Heart left ventricle (tissue), 16 donors: ENCODE measurements around the gene ZFP36L1. TPM values are rescaled to one million over a fixed set of nuclear protein-coding genes. Genes with fewer than 3 reads are reported as not detected.

ENCODE experiments used
- ATAC-seq, 4 donors: fragments of 200-7000 bp; cut with Tn5 transposase; one replicate each; pipeline ENCODE4 v1.9.1; 2020 to 2022; ENCODE audit warnings: moderate library complexity in 4 of 4, mild to moderate bottlenecking in 3 of 4, moderate number of reproducible peaks in 1 of 4
- DNase-seq, 5 donors: peaks; one replicate each; pipeline ENCODE4 v3.0.0-alpha.2; 2020
- H3K27ac ChIP-seq, 12 donors: fragments of 200-600 bp; sonication (generic) in 4 of 12; one replicate each; pipeline versions ENCODE4 v1.5.0 to v1.8.0; 2016 to 2022; ENCODE audit warnings: mild to moderate bottlenecking in 2 of 12
- H3K27me3 ChIP-seq, 9 donors: fragments of 200-600 bp; sonication (generic) in 2 of 9; one replicate each; pipeline versions ENCODE4 v1.5.1 to v1.8.0; 2016 to 2022; ENCODE audit warnings: mild to moderate bottlenecking in 3 of 9
- H3K36me3 ChIP-seq, 9 donors: fragments of 200-600 bp; sonication (generic) in 2 of 9; one replicate each; pipeline versions ENCODE4 v1.5.0 to v1.8.0; 2018 to 2022; ENCODE audit warnings: mild to moderate bottlenecking in 2 of 9
- H3K4me1 ChIP-seq, 12 donors: fragments of 200-600 bp; sonication (generic) in 4 of 12; one replicate each; pipeline versions ENCODE4 v1.5.0 to v1.8.0; 2016 to 2022; ENCODE audit warnings: mild to moderate bottlenecking in 3 of 12
- H3K4me3 ChIP-seq, 12 donors: fragments of 200-600 bp; sonication (generic) in 4 of 12; one replicate each; pipeline versions ENCODE4 v1.5.0 to v1.8.0; 2017 to 2022; ENCODE audit warnings: mild to moderate bottlenecking in 9 of 12, moderate library complexity in 4 of 12
- H3K9me3 ChIP-seq, 12 donors: fragments of 200-600 bp; sonication (generic) in 4 of 12; one replicate each; pipeline versions ENCODE4 v1.5.0 to v1.8.0; 2016 to 2022; ENCODE audit warnings: mild to moderate bottlenecking in 1 of 12
- CTCF ChIP-seq, 12 donors: fragments of 200-600 bp; sonication (generic) in 4 of 12; IDR thresholded peaks; one replicate each; pipeline versions ENCODE4 v1.5.0 to v1.8.0; 2018 to 2022; ENCODE audit warnings: antibody characterized with exemption in 12 of 12, mild to moderate bottlenecking in 5 of 12
- POLR2A ChIP-seq, 2 donors: fragments of 450-650 bp; IDR thresholded peaks; one replicate each; pipeline ENCODE4 v1.6.1; 2017; ENCODE audit warnings: antibody characterized with exemption in 2 of 2, mild to moderate bottlenecking in 2 of 2, moderate library complexity in 2 of 2
- WGBS, 4 donors: extraction: QIAGEN DNeasy Blood & Tissue Kit in 2 of 4; methylation state at CpG; one replicate each; pipeline versions ENCODE4 v1.1.5 to v1.1.7; 2013 to 2018; 5-methylcytosine and 5-hydroxymethylcytosine counted together
- intact Hi-C, 10 donors: fragments of 100-400 bp; cut with DNase I; formaldehyde crosslinking; loops; one replicate each; pipeline versions ENCODE4 v1.11.1 to v1.14.2; 2022
- polyA plus RNA-seq, 2 donors: library from polyadenylated mRNA; stranded (reverse); fragments of 200-250 nt; gene quantifications; one replicate each; pipeline ENCODE4 v1.2.3, GENCODE V29; 2013
- total RNA-seq, 9 donors: library from RNA; depleted of rRNA in 2 of 9; stranded (reverse); fragments of >200 nt in 2 of 9; fragmentation: NEBNext Ultra II Directional in 3 of 9; extraction: Animal tissue kit (Norgen Biotek cat#: 25700) in 3 of 9; gene quantifications; one replicate each; pipeline versions ENCODE4 v1.1.0 to v1.2.4, GENCODE V29; 2016 to 2023
- donor health status: ischemic (EF 13 %, LVEDD 7.1; RV severe dilation, severe dysfunction).
- donor health status: healthy with polysubstance abuse.
- donor health status: DM: no; HTN: yes; CAD: no.
- donor health status: DM: no; HTN: no; CAD: no.
- donor health status: ischemic (EF 25% LVEDD 6.9; RV normal size, moderate dysfunction).
- donor health status: ischemic (EF 25% LVEDD 5.7; RV mildly dilated, moderate dysfunction).
- donor health status: healthy.
- donor health status: DM: yes; HTN: yes; CAD: no.
- donor health status: ischemic (EF 35%, LVEDD 5.7; RV mildly dilated, moderate dysfunction).
- donor health status: nonischemic (EF 11% LVEDD 7.7; RV severe dilation, severe dysfunction).
- donor health status: DM: yes; HTN: yes; CAD: no.
- donor health status: PGD.
- donor health status: ischemic (EF 29% LVEDD 5.4; RV normal size, mild dysfunction).
- donor health status: nonischemic (EF 23%, LVEDD 6.1; RV moderate dilation, normal function).

The ZFP36L1 gene
- total and polyA plus RNA-seq, 11 donors: 21.2 to 183 (median 68.9) TPM

- H3K27ac ChIP-seq: peak overlapping the region; percentile 22 to 91 (median 72)
- peaks cover 5 to 59% (median 33%) of the 10 kb centered on the region in 12 donors for H3K4me1 ChIP-seq
- intact Hi-C loops: no loop called here
- ATAC-seq (peak; percentile 77 to 92 (median 91)), DNase-seq (peak; percentile 86 to 90 (median 87))
- TF ChIP-seq CTCF (IDR thresholded peaks at IDR 0.05) (peak in 2 of 12 donors; percentile 5 to 17), POLR2A (IDR thresholded peaks at IDR 0.05) (no peak)
- no peaks in the 10 kb centered on the region for H3K36me3 ChIP-seq
- H3K4me3 ChIP-seq: no peak overlapping the region
- WGBS, 4 donors: 20 to 25% (median 23%) methylated on average over 11 of the region's 11 CpGs
- no peaks in the 10 kb centered on the region for H3K27me3 ChIP-seq
- no peaks in the 10 kb centered on the region for H3K9me3 ChIP-seq
These were observed 29.7 kb downstream of the ZFP36L1 start for GRCh38 chr14:68762953-68763764.

- intact Hi-C loops: no loop called here
These were observed 31.5 kb downstream of the ZFP36L1 start for GRCh38 chr14:68761391-68761790.

GRCh38 chr14:68760761-68761160 lies 32.1 kb downstream of the ZFP36L1 start:
- no peak for ATAC-seq
- Histone ChIP-seq H3K4me3 (no peak overlapping the region), H3K36me3 (no peaks in the 10 kb centered on the region), H3K4me1 (peaks cover 5 to 82% (median 47%) of the 10 kb centered on the region in 12 donors), H3K27me3 (no peaks in the 10 kb centered on the region), H3K9me3 (no peaks in the 10 kb centered on the region), H3K27ac (peak overlapping the region in 1 of 12 donors; percentile 7)
- DNase-seq: no peak
- intact Hi-C loops: no loop called here
- 78 to 88% (median 82%) methylated on average over 2 of the region's 2 CpGs for WGBS, 4 donors
- TF ChIP-seq CTCF (IDR thresholded peaks at IDR 0.05) (no peak), POLR2A (IDR thresholded peaks at IDR 0.05) (no peak)

More at GRCh38 chr14:68761391-68761790, 31.5 kb downstream of the ZFP36L1 start:
- no peaks in the 10 kb centered on the region for H3K27me3 ChIP-seq
- no peaks in the 10 kb centered on the region for H3K36me3 ChIP-seq
- peak in 1 of 5 donors; percentile 8 for DNase-seq
- peaks cover 5 to 76% (median 47%) of the 10 kb centered on the region in 12 donors for H3K4me1 ChIP-seq
- no peak for ATAC-seq
- no peaks in the 10 kb centered on the region for H3K9me3 ChIP-seq
- no peak overlapping the region for H3K4me3 ChIP-seq
- TF ChIP-seq POLR2A (IDR thresholded peaks at IDR 0.05) (no peak), CTCF (IDR thresholded peaks at IDR 0.05) (no peak)
- peak overlapping the region in 3 of 12 donors; percentile 36 to 68 (median 37) for H3K27ac ChIP-seq
- WGBS, 4 donors: 89 to 100% (median 97%) methylated on average over 1 of the region's 1 CpG

- Histone ChIP-seq H3K27ac (peak overlapping the region in 2 of 12 donors; percentile 29 to 42), H3K4me1 (peaks cover 5 to 82% (median 47%) of the 10 kb centered on the region in 12 donors), H3K36me3 (no peaks in the 10 kb centered on the region), H3K27me3 (no peaks in the 10 kb centered on the region), H3K9me3 (no peaks in the 10 kb centered on the region), H3K4me3 (no peak overlapping the region)
- no peak for ATAC-seq
- 74 to 92% (median 86%) methylated on average over 5 of the region's 5 CpGs for WGBS, 4 donors
- intact Hi-C loops: no loop called here
- no peak for TF ChIP-seq CTCF (IDR thresholded peaks at IDR 0.05)
- no peak for DNase-seq
These were observed 32.9 kb downstream of the ZFP36L1 start for GRCh38 chr14:68759937-68760336.
